Mesendoderm (in vitro differentiated cells): ENCODE measurements around the gene DNMT3L.

Experiments
- DNase-seq: peaks from one replicate; pipeline ENCODE4 v3.0.0; 2013
- H2AK5ac ChIP-seq: 2 replicates; pipeline ENCODE4 v1.6.1; 2013; ENCODE audit warnings: low read length, inconsistent platforms
- H2BK120ac ChIP-seq: 2 replicates; pipeline ENCODE4 v1.6.1; 2013; ENCODE audit warnings: low read depth, mild to moderate bottlenecking, low read length, moderate library complexity, mixed read lengths
- H2BK15ac ChIP-seq: replicated peaks from 2 replicates; pipeline ENCODE4 v1.6.1; 2013; ENCODE audit warnings: low read depth, mild to moderate bottlenecking, moderate library complexity
- H2BK5ac ChIP-seq: 2 replicates; pipeline ENCODE4 v1.6.1; 2013; ENCODE audit warnings: low read length, inconsistent platforms
- H3K18ac ChIP-seq: 2 replicates; pipeline ENCODE4 v1.6.1; 2013; ENCODE audit warnings: mild to moderate bottlenecking, low read length, mixed read lengths
- H3K23ac ChIP-seq: one replicate; pipeline ENCODE4 v1.6.1; 2013; ENCODE audit warnings: low read length
- H3K27ac ChIP-seq: 2 replicates; pipeline ENCODE4 v1.5.1; 2013; ENCODE audit warnings: low read depth, mild to moderate bottlenecking, inconsistent platforms, low read length, moderate library complexity
- H3K27me3 ChIP-seq: 2 replicates; pipeline ENCODE4 v1.6.1; 2013; ENCODE audit warnings: low read length, control low read depth, mild to moderate bottlenecking, inconsistent platforms; ENCODE audit not compliant: insufficient read depth, poor library complexity
- H3K36me3 ChIP-seq: 2 replicates; pipeline ENCODE4 v1.6.1; 2013; ENCODE audit warnings: low read length, inconsistent platforms; ENCODE audit not compliant: control insufficient read depth, insufficient read depth
- H3K4ac ChIP-seq: one replicate; pipeline ENCODE4 v1.6.1; 2013; ENCODE audit warnings: low read depth, mild to moderate bottlenecking, low read length, moderate library complexity
- H3K4me1 ChIP-seq: 2 replicates; pipeline ENCODE4 v1.6.1; 2013; ENCODE audit warnings: low read depth, low read length, inconsistent platforms; ENCODE audit not compliant: control insufficient read depth
- H3K4me2 ChIP-seq: 2 replicates; pipeline ENCODE4 v1.6.1; 2013; ENCODE audit warnings: low read length
- H3K4me3 ChIP-seq: 2 replicates; pipeline ENCODE4 v1.5.1; 2013; ENCODE audit warnings: mild to moderate bottlenecking, low read length
- H3K56ac ChIP-seq: one replicate; pipeline ENCODE4 v1.6.1; 2013; ENCODE audit warnings: low read length
- H3K79me1 ChIP-seq: 2 replicates; pipeline ENCODE4 v1.6.1; 2013; ENCODE audit warnings: low read length, inconsistent platforms
- H3K79me2 ChIP-seq: 2 replicates; pipeline ENCODE4 v1.6.1; 2013; ENCODE audit warnings: mild to moderate bottlenecking, low read length; ENCODE audit not compliant: control insufficient read depth, insufficient read depth
- H3K9ac ChIP-seq: 2 replicates; pipeline ENCODE4 v1.6.1; 2013; ENCODE audit warnings: low read length, inconsistent platforms
- H4K5ac ChIP-seq: one replicate; pipeline ENCODE4 v1.6.1; 2013; ENCODE audit warnings: low read length
- H4K8ac ChIP-seq: one replicate; pipeline ENCODE4 v1.6.1; 2013; ENCODE audit warnings: low read depth, mild to moderate bottlenecking, control low read depth, low read length, moderate library complexity
- WGBS: extraction: QIAGEN DNeasy Blood & Tissue Kit; methylation state at CpG from one replicate; pipeline ENCODE4 v1.1.7; 2013; ENCODE audit warnings: low lambda C conversion rate, missing lambda C conversion rate; ENCODE audit not compliant: insufficient coverage; ENCODE audit errors: extremely low coverage; 5-methylcytosine and 5-hydroxymethylcytosine counted together

Gene DNMT3L

GRCh38 chr21:44293551-44294231 lies 32.0 kb upstream of the DNMT3L start:
- Histone ChIP-seq H3K36me3 (no peaks in the 10 kb centered on the region), H3K4ac (no peak overlapping the region), H3K4me2 (no peak overlapping the region), H3K4me3 (no peak overlapping the region), H2BK5ac (no peak overlapping the region), H3K18ac (no peak overlapping the region), H3K9ac (no peak overlapping the region), H3K27ac (no peak overlapping the region), H3K79me1 (no peaks in the 10 kb centered on the region), H3K23ac (no peak overlapping the region), H2BK15ac (no peak overlapping the region), H3K56ac (no peak overlapping the region), H2BK120ac (no peak overlapping the region), H2AK5ac (no peak overlapping the region), H4K5ac (no peak overlapping the region), H4K8ac (no peak overlapping the region), H3K4me1 (no peaks in the 10 kb centered on the region), H3K79me2 (no peaks in the 10 kb centered on the region), H3K27me3 (no peaks in the 10 kb centered on the region)
- WGBS, result no CpG with 5 or more reads among the region's 33 CpGs
- no peak for DNase-seq

- Histone ChIP-seq H2BK15ac (no peak overlapping the region), H3K4ac (no peak overlapping the region), H3K4me3 (no peak overlapping the region), H3K56ac (no peak overlapping the region), H3K9ac (no peak overlapping the region), H2BK5ac (no peak overlapping the region), H4K5ac (no peak overlapping the region), H3K18ac (no peak overlapping the region), H3K79me1 (no peaks in the 10 kb centered on the region), H3K23ac (no peak overlapping the region), H3K27ac (no peak overlapping the region), H4K8ac (no peak overlapping the region), H3K4me2 (no peak overlapping the region), H3K4me1 (no peaks in the 10 kb centered on the region), H3K79me2 (no peaks in the 10 kb centered on the region), H2BK120ac (no peak overlapping the region), H3K36me3 (no peaks in the 10 kb centered on the region), H3K27me3 (no peaks in the 10 kb centered on the region), H2AK5ac (no peak overlapping the region)
- no CpG with 5 or more reads among the region's 15 CpGs for WGBS
- no peak for DNase-seq
Measured at GRCh38 chr21:44292812-44293195, 31.1 kb upstream of the DNMT3L start.

GRCh38 chr21:44291936-44292811 lies 30.5 kb upstream of the DNMT3L start:
- H2BK5ac ChIP-seq, result no peak overlapping the region
- no peaks in the 10 kb centered on the region for H3K4me1 ChIP-seq
- H3K79me2 ChIP-seq, result no peaks in the 10 kb centered on the region
- no peak overlapping the region for H3K4me2 ChIP-seq
- H3K27ac ChIP-seq, result no peak overlapping the region
- no peak overlapping the region for H3K18ac ChIP-seq
- no peak for DNase-seq
- no peak overlapping the region for H4K5ac ChIP-seq
- H4K8ac ChIP-seq, result no peak overlapping the region
- H2AK5ac ChIP-seq, result no peak overlapping the region
- no CpG with 5 or more reads among the region's 25 CpGs for WGBS
- no peak overlapping the region for H3K23ac ChIP-seq
- H2BK15ac ChIP-seq, result no peak overlapping the region
- H2BK120ac ChIP-seq, result no peak overlapping the region
- no peak overlapping the region for H3K4me3 ChIP-seq
- no peak overlapping the region for H3K9ac ChIP-seq
- H3K27me3 ChIP-seq, result no peaks in the 10 kb centered on the region
- H3K36me3 ChIP-seq, result no peaks in the 10 kb centered on the region
- H3K4ac ChIP-seq, result no peak overlapping the region
- H3K79me1 ChIP-seq, result no peaks in the 10 kb centered on the region
- no peak overlapping the region for H3K56ac ChIP-seq

- Histone ChIP-seq H3K79me1 (no peaks in the 10 kb centered on the region), H2AK5ac (no peak overlapping the region), H4K8ac (no peak overlapping the region), H2BK120ac (no peak overlapping the region), H3K4me3 (no peak overlapping the region), H3K27ac (no peak overlapping the region), H2BK15ac (no peak overlapping the region), H3K4me2 (no peak overlapping the region), H3K4me1 (no peaks in the 10 kb centered on the region), H3K9ac (no peak overlapping the region), H2BK5ac (no peak overlapping the region), H3K56ac (no peak overlapping the region), H3K79me2 (no peaks in the 10 kb centered on the region), H3K23ac (no peak overlapping the region), H3K27me3 (no peaks in the 10 kb centered on the region), H3K36me3 (no peaks in the 10 kb centered on the region), H3K18ac (no peak overlapping the region), H3K4ac (no peak overlapping the region), H4K5ac (no peak overlapping the region)
- no peak for DNase-seq
- WGBS, result no CpG with 5 or more reads among the region's 33 CpGs
Measured at GRCh38 chr21:44291078-44291935, 29.6 kb upstream of the DNMT3L start.

GRCh38 chr21:44290327-44291077 lies 28.8 kb upstream of the DNMT3L start:
- no peak overlapping the region for H3K4me2 ChIP-seq
- no peaks in the 10 kb centered on the region for H3K27me3 ChIP-seq
- no peak overlapping the region for H3K18ac ChIP-seq
- WGBS, result no CpG with 5 or more reads among the region's 16 CpGs
- H3K23ac ChIP-seq, result no peak overlapping the region
- no peak overlapping the region for H3K4me3 ChIP-seq
- no peak overlapping the region for H4K5ac ChIP-seq
- no peak overlapping the region for H2AK5ac ChIP-seq
- H2BK15ac ChIP-seq, result no peak overlapping the region
- no peak overlapping the region for H3K4ac ChIP-seq
- no peak overlapping the region for H3K56ac ChIP-seq
- no peak for DNase-seq
- no peaks in the 10 kb centered on the region for H3K4me1 ChIP-seq
- H3K27ac ChIP-seq, result no peak overlapping the region
- no peak overlapping the region for H2BK120ac ChIP-seq
- no peak overlapping the region for H2BK5ac ChIP-seq
- no peaks in the 10 kb centered on the region for H3K36me3 ChIP-seq
- no peaks in the 10 kb centered on the region for H3K79me2 ChIP-seq
- no peak overlapping the region for H3K9ac ChIP-seq
- H3K79me1 ChIP-seq, result no peaks in the 10 kb centered on the region
- H4K8ac ChIP-seq, result no peak overlapping the region
